ENCODE data around the gene IPO11.

Gene IPO11

GRCh38 chr5:62477801-62478200, 65.2 kb downstream of the IPO11 start:
- Histone ChIP-seq H3K9ac (ENCODE audit: insufficient read length, low read depth) (no peak overlapping the region), H3K36me3 (ENCODE audit: insufficient read depth, insufficient read length, low read length) (peaks cover 5% of the 10 kb centered on the region), H3K4me1 (ENCODE audit: insufficient read depth, insufficient read length) (no peaks in the 10 kb centered on the region), H3K9me3 (ENCODE audit: insufficient read depth, low read length) (no peaks in the 10 kb centered on the region), H3K4me3 (ENCODE audit: insufficient read length, low read depth) (no peak overlapping the region), H3K27me3 (ENCODE audit: insufficient read depth, insufficient read length) (no peaks in the 10 kb centered on the region)
- no peak for DNase-seq (ENCODE audit: low read depth, low spot score)
- TF ChIP-seq YY1 (IDR thresholded peaks at IDR 0.05; ENCODE audit: insufficient read depth, insufficient read length) = no peak
- no peak for TF ChIP-seq SUZ12 (IDR thresholded peaks at IDR 0.05; ENCODE audit: extremely low read depth, insufficient read depth, insufficient read length)
- TF ChIP-seq ZNF274 (IDR thresholded peaks at IDR 0.05; ENCODE audit: low read depth, low read length) = no peak

- TF ChIP-seq ZNF274 (IDR thresholded peaks at IDR 0.05; ENCODE audit: low read depth, low read length) (no peak), SUZ12 (IDR thresholded peaks at IDR 0.05; ENCODE audit: extremely low read depth, insufficient read depth, insufficient read length) (no peak), YY1 (IDR thresholded peaks at IDR 0.05; ENCODE audit: insufficient read depth, insufficient read length) (no peak)
- peaks cover 8% of the 10 kb centered on the region for H3K36me3 ChIP-seq (ENCODE audit: insufficient read depth, insufficient read length, low read length)
Measured at GRCh38 chr5:62483556-62483955, 71.0 kb downstream of the IPO11 start.

DNA sequence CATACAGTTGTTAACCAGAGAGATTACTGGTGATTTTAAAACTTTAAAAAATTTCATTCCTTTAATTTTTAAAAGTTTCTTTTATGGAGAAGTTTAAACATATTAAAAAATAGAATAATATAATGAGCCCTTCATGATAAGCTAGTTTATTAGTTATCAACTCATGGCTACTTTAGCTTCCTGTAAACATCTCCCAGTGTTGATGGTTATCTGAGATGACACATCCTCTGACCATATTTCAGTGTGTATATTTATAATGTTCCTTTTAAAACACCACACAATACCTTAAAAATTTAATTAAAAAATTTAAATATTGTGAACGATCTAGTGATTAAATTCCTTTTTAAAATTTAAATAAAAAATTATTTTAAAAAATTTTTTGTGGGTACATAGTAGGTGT, 74.1 kb downstream of the IPO11 start:
- H3K4me1 ChIP-seq (ENCODE audit: insufficient read depth, insufficient read length) = no peaks in the 10 kb centered on the region
- H3K4me3 ChIP-seq (ENCODE audit: insufficient read length, low read depth) = no peak overlapping the region
- no peaks in the 10 kb centered on the region for H3K9me3 ChIP-seq (ENCODE audit: insufficient read depth, low read length)
- no peak for DNase-seq (ENCODE audit: low read depth, low spot score)
- TF ChIP-seq YY1 (IDR thresholded peaks at IDR 0.05; ENCODE audit: insufficient read depth, insufficient read length) (no peak), ZNF274 (IDR thresholded peaks at IDR 0.05; ENCODE audit: low read depth, low read length) (no peak), SUZ12 (IDR thresholded peaks at IDR 0.05; ENCODE audit: extremely low read depth, insufficient read depth, insufficient read length) (no peak)
- peaks cover 20% of the 10 kb centered on the region for H3K36me3 ChIP-seq (ENCODE audit: insufficient read depth, insufficient read length, low read length)
- no peaks in the 10 kb centered on the region for H3K27me3 ChIP-seq (ENCODE audit: insufficient read depth, insufficient read length)
- no peak overlapping the region for H3K9ac ChIP-seq (ENCODE audit: insufficient read length, low read depth)

More at GRCh38 chr5:62483556-62483955, 71.0 kb downstream of the IPO11 start:
- no peak for DNase-seq (ENCODE audit: low read depth, low spot score)
- Histone ChIP-seq H3K9me3 (ENCODE audit: insufficient read depth, low read length) (no peaks in the 10 kb centered on the region), H3K4me1 (ENCODE audit: insufficient read depth, insufficient read length) (no peaks in the 10 kb centered on the region), H3K4me3 (ENCODE audit: insufficient read length, low read depth) (no peak overlapping the region), H3K27me3 (ENCODE audit: insufficient read depth, insufficient read length) (no peaks in the 10 kb centered on the region), H3K9ac (ENCODE audit: insufficient read length, low read depth) (no peak overlapping the region)

- no peak overlapping the region for H3K4me3 ChIP-seq (ENCODE audit: insufficient read length, low read depth)
- no peaks in the 10 kb centered on the region for H3K27me3 ChIP-seq (ENCODE audit: insufficient read depth, insufficient read length)
- no peak overlapping the region for H3K9ac ChIP-seq (ENCODE audit: insufficient read length, low read depth)
- H3K9me3 ChIP-seq (ENCODE audit: insufficient read depth, low read length) = no peaks in the 10 kb centered on the region
- peaks cover 26% of the 10 kb centered on the region for H3K36me3 ChIP-seq (ENCODE audit: insufficient read depth, insufficient read length, low read length)
- DNase-seq (ENCODE audit: low read depth, low spot score) = no peak
- TF ChIP-seq YY1 (IDR thresholded peaks at IDR 0.05; ENCODE audit: insufficient read depth, insufficient read length) (no peak), ZNF274 (IDR thresholded peaks at IDR 0.05; ENCODE audit: low read depth, low read length) (no peak), SUZ12 (IDR thresholded peaks at IDR 0.05; ENCODE audit: extremely low read depth, insufficient read depth, insufficient read length) (no peak)
- no peaks in the 10 kb centered on the region for H3K4me1 ChIP-seq (ENCODE audit: insufficient read depth, insufficient read length)
Measured at GRCh38 chr5:62488531-62488930, 76.0 kb downstream of the IPO11 start.

DNA sequence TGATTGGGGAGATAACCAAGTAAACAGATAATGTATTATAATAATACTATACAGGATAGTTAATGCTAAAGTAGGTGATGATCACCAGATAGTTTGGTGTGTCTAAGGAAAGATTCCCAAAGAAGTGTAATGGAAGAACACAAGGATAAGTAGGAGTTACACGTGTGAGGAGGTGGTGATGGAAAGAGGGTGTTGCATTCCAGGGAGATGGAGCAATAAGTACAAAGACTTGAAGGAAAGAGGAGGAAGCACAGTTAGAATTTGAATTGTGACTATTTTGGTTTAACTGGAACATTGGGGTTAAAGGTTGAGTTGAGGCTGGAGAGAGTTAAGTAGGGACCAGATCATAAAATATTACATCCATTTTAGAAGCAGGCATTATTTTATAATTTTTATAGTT, 76.9 kb downstream of the IPO11 start:
- peaks cover 31% of the 10 kb centered on the region for H3K36me3 ChIP-seq (ENCODE audit: insufficient read depth, insufficient read length, low read length)
- TF ChIP-seq YY1 (IDR thresholded peaks at IDR 0.05; ENCODE audit: insufficient read depth, insufficient read length) (no peak), SUZ12 (IDR thresholded peaks at IDR 0.05; ENCODE audit: extremely low read depth, insufficient read depth, insufficient read length) (no peak), ZNF274 (IDR thresholded peaks at IDR 0.05; ENCODE audit: low read depth, low read length) (no peak)
- no peaks in the 10 kb centered on the region for H3K4me1 ChIP-seq (ENCODE audit: insufficient read depth, insufficient read length)
- no peak overlapping the region for H3K9ac ChIP-seq (ENCODE audit: insufficient read length, low read depth)
- no peaks in the 10 kb centered on the region for H3K27me3 ChIP-seq (ENCODE audit: insufficient read depth, insufficient read length)
- H3K4me3 ChIP-seq (ENCODE audit: insufficient read length, low read depth) = no peak overlapping the region
- no peak for DNase-seq (ENCODE audit: low read depth, low spot score)
- H3K9me3 ChIP-seq (ENCODE audit: insufficient read depth, low read length) = no peaks in the 10 kb centered on the region

DNA sequence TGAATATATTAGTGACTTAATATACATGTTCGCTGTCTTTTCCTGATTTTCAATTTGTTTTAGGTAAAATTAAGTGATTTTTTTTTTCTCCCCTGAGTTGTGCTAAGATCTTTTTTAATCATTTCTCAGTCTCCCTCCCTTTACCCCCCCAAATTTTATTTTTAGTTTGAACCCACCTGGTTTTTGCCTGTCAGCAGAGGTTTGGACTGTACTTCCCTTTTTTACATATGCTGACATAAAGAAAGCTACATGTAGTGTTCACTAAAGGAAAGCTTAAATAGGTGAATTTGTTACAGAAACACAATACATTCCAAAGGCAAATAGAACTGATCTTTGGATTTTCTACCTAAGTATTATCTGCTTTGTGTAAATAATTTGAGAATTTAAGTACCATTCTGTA, 82.2 kb downstream of the IPO11 start:
- DNase-seq (ENCODE audit: low read depth, low spot score) = no peak
- H3K9ac ChIP-seq (ENCODE audit: insufficient read length, low read depth) = no peak overlapping the region
- no peaks in the 10 kb centered on the region for H3K27me3 ChIP-seq (ENCODE audit: insufficient read depth, insufficient read length)
- TF ChIP-seq SUZ12 (IDR thresholded peaks at IDR 0.05; ENCODE audit: extremely low read depth, insufficient read depth, insufficient read length) = no peak
- TF ChIP-seq YY1 (IDR thresholded peaks at IDR 0.05; ENCODE audit: insufficient read depth, insufficient read length) = no peak
- no peak for TF ChIP-seq ZNF274 (IDR thresholded peaks at IDR 0.05; ENCODE audit: low read depth, low read length)
- H3K9me3 ChIP-seq (ENCODE audit: insufficient read depth, low read length) = no peaks in the 10 kb centered on the region
- no peaks in the 10 kb centered on the region for H3K4me1 ChIP-seq (ENCODE audit: insufficient read depth, insufficient read length)
- H3K36me3 ChIP-seq (ENCODE audit: insufficient read depth, insufficient read length, low read length) = peaks cover 41% of the 10 kb centered on the region
- H3K4me3 ChIP-seq (ENCODE audit: insufficient read length, low read depth) = no peak overlapping the region

DNA sequence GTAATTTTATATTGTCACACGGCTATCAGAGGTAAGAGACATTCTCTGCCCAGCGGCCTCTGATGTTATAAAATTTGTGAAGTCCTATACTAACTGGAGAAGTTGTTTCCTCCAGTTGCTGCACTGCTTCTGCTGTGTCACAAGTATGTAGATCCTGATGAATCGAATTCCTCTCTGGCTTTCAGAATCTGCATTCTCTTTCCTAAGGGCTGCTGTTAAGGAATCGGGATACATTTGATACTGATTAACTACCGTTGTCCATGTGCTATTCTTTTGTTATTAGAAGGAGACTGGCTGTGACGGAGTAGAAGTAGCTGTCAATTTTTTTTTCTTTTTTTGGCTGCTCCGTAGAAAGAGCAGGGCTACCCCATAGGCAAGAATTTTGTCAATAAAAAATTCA, 84.3 kb downstream of the IPO11 start:
- H3K4me1 ChIP-seq (ENCODE audit: insufficient read depth, insufficient read length) = no peaks in the 10 kb centered on the region

More for the DNA sequence above, 84.3 kb downstream of the IPO11 start:
- peak; percentile 25 for DNase-seq (ENCODE audit: low read depth, low spot score)
- peaks cover 40% of the 10 kb centered on the region for H3K36me3 ChIP-seq (ENCODE audit: insufficient read depth, insufficient read length, low read length)
- TF ChIP-seq SUZ12 (IDR thresholded peaks at IDR 0.05; ENCODE audit: extremely low read depth, insufficient read depth, insufficient read length) = no peak
- TF ChIP-seq ZNF274 (IDR thresholded peaks at IDR 0.05; ENCODE audit: low read depth, low read length) = no peak
- TF ChIP-seq YY1 (IDR thresholded peaks at IDR 0.05; ENCODE audit: insufficient read depth, insufficient read length) = no peak
- no peak overlapping the region for H3K9ac ChIP-seq (ENCODE audit: insufficient read length, low read depth)
- H3K4me3 ChIP-seq (ENCODE audit: insufficient read length, low read depth) = no peak overlapping the region
- no peaks in the 10 kb centered on the region for H3K27me3 ChIP-seq (ENCODE audit: insufficient read depth, insufficient read length)
- no peaks in the 10 kb centered on the region for H3K9me3 ChIP-seq (ENCODE audit: insufficient read depth, low read length)

All from NT2/D1 (cell line).